Fibroblast of villous mesenchyme (primary cell): Measurements from ENCODE around the gene PPIL4. TPM values are rescaled to one million over a fixed set of nuclear protein-coding genes. Genes with fewer than 3 reads are reported as not detected.

Experiments
- DNase-seq: peaks from one replicate; pipeline ENCODE4 v3.0.0-alpha.2; 2010; ENCODE audit warnings: low read depth
- H3K4me3 ChIP-seq: 2 replicates; pipeline ENCODE4 v1.5.1; 2011; ENCODE audit warnings: low read depth, mild to moderate bottlenecking, low read length
- total RNA-seq: library from RNA; depleted of rRNA; stranded (reverse); fragments of >200 nt; gene quantifications from 2 replicates; pipeline ENCODE4 v1.2.3, GENCODE V29; 2012
- TF ChIP-seq, protein P1 (sequence below): IDR thresholded peaks from 2 replicates; pipeline ENCODE4 v1.5.1; 2012; ENCODE audit warnings: low read depth, mild to moderate bottlenecking, low read length; ENCODE audit not compliant: insufficient read depth

PPIL4 gene
- total RNA-seq, 1 donor: 40.6 TPM

DNA sequence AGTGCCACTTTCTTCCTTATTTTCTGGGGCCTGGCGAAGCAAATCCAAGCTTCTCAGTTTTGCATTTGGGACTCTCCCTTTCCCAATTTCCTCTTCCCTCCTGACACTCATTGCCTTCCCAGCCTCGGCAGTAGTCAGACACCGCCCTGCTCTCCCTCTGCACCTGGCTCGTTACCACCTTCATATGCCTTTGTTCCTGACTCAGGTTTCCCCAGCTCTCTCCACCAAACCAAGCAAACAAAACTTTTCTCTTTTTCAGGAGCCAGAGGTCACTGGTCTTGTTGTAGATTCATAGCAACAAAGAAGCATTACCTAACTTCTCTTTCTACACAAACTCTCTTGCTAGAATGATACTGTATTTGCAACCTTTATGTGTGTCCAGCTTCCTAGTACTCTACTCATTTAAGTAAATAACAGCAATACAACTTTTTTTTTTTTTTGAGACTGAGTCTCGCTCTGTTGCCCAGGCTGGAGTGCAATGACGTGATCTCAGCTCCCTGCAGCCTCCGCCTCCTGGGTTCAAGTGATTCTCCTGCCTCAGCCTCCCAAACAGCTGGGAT lies 52.0 kb downstream of the PPIL4 start:
- no peak overlapping the region for H3K4me3 ChIP-seq
- no peak for DNase-seq
- TF ChIP-seq, protein P1, sequence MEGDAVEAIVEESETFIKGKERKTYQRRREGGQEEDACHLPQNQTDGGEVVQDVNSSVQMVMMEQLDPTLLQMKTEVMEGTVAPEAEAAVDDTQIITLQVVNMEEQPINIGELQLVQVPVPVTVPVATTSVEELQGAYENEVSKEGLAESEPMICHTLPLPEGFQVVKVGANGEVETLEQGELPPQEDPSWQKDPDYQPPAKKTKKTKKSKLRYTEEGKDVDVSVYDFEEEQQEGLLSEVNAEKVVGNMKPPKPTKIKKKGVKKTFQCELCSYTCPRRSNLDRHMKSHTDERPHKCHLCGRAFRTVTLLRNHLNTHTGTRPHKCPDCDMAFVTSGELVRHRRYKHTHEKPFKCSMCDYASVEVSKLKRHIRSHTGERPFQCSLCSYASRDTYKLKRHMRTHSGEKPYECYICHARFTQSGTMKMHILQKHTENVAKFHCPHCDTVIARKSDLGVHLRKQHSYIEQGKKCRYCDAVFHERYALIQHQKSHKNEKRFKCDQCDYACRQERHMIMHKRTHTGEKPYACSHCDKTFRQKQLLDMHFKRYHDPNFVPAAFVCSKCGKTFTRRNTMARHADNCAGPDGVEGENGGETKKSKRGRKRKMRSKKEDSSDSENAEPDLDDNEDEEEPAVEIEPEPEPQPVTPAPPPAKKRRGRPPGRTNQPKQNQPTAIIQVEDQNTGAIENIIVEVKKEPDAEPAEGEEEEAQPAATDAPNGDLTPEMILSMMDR: no peak

DNA sequence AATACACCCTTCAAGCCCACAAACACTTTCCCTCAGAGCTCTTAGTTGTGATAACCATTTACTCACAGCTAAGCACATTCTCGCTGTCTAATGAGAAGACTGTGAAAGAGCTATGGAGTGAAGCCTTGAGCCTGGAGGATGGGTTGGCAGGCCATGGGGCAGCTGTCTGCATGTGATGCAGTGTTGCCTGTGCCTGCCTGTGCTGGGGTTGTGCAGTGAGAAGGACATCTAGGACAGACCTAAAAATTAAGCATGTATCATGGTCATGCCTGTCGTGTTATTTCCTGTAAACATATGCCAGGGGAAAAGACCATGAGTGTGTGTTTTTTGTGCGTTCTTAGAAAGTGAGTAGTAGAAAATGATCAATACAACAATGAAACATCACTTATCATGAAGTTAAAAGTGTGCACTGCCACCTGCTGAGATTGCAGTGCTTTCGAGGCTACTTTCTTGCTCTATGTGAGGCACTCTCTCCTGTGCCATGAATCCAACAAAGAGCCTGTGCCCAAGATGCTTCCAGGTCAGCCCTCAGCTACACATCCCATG lies 53.0 kb downstream of the PPIL4 start:
- no peak overlapping the region for H3K4me3 ChIP-seq
- DNase-seq: no peak
- TF ChIP-seq, protein P1: no peak

DNA sequence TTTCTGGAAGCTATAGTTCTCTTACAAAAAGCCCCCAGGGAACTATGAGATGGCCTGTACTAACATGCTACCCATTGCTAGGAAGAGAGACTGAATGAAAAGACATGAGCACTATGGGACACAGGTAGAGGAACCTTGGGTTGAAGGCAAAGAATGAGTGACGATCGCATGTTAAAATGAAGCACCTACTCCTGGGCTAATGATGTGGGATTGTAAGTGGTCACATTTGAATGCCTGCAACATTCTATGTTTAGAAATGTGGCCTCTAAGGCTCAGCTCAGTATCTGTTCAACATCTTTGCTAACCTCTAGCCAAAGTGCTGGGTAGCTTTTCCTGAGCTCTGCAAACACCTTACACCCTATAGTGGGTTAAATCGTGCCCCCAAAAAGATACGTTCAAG lies 55.9 kb downstream of the PPIL4 start:
- DNase-seq: no peak
- TF ChIP-seq, protein P1: no peak
- no peak overlapping the region for H3K4me3 ChIP-seq

DNA sequence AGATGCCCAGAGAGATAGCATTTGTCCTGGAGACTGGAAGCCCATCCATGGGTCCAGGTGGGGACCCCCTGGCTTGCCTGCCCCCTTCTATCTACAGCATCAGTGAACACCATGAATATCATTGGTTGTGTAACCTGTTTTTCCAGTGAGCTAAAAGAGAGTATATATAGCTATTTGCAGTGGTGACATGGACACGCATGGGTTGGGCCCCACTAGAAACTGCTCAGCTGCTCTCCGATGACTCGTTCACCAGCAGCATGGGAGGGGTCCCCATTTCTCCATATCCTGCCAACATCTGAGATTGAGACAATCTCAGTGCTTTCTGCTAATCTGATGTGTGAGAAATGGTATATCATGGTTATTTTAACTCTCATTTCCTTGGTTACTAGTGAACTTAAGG lies 57.0 kb downstream of the PPIL4 start:
- no peak for DNase-seq
- no peak overlapping the region for H3K4me3 ChIP-seq
- TF ChIP-seq, protein P1: no peak

DNA sequence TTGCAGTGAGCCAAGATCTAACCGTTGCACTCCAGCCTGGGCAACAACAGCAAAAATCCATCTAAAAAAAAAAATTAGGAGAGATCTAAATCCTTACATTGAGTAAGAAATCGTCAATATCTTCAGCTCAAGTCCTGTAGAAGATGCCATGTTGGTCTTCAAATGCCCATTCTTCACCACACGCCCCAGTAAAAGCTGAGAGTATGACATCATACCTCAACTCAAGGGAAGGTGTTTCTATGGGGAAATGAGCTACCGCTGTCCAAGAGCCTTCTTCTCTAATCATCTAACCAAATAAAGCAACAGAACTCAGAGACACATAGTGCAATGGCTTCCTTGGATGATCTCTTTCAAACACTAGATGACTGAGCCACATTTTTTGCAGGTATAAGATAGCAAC lies 58.5 kb downstream of the PPIL4 start:
- DNase-seq: no peak
- TF ChIP-seq, protein P1: no peak
- no peak overlapping the region for H3K4me3 ChIP-seq

DNA sequence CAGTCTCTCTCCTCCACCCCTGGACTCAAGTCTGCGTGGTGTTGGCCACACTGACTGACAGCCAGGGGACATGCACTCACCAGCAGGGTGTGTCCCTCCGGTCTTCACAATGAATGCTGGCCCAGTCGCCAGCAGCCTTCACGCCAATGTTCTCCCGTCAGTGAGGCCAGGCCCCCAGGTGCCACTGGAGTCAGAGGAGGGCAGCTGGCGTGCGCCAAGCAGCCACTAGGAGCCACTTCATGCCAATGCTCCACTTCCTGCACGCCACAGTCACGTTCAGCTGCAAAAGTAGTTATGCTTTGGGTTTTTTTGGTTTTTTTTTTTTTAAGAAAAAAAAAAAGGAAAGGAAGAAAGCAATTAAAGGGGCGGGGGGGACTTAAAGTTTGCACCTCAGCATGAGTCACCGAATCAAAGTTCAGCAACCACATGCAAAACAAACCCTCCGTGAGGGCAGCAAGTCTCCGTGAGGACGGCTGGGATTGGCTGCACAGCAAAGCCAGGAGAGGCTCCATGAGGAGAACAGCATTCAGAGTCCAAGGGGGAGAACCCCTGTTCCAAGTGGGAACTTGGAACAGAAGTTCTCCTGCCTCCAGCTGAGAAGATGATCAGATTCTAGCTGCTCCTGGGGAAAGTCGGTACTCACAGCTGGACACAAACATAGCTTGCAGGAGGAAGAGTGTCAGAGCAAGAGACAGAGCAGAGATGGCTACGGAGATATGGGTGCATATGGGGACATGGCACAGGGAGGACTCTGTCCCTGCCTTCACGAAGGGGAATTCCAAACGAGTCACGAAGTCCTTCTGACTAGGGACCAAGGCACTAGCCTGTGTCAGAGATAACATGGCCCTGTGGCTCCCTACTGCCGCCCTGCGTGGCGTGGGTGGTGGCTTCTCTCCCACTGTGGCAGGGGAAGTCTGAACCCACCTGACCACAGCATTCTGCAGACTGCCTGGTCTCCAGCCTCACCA lies 60.8 kb downstream of the PPIL4 start, which contains the start of gene ZC3H12D:
Gene ZC3H12D, minus strand, starts transcription at position 282 of the 968 bp plus-strand sequence. CDS start 10,471 bp downstream, outside the sequence.
- no peak within 1 kb of the TSS for H3K4me3 ChIP-seq
- TF ChIP-seq, protein P1: no peak
- DNase-seq: peak; percentile 73
